NB4 (cell line): ENCODE data around the gene USP3.

Source experiments
- CTCF ChIP-seq: IDR thresholded peaks from one replicate; pipeline ENCODE4 v1.5.1; 2012; ENCODE audit warnings: low read depth, low read length
- MAX ChIP-seq: IDR thresholded peaks from 2 replicates; pipeline ENCODE4 v1.6.1; 2011; ENCODE audit warnings: low read depth, low read length
- POLR2A ChIP-seq: IDR thresholded peaks from 2 replicates; pipeline ENCODE4 v1.6.1; 2011; ENCODE audit warnings: mild to moderate bottlenecking; ENCODE audit not compliant: insufficient read length; ENCODE audit errors: extremely low read depth

- no peak for TF ChIP-seq CTCF
- no peak for TF ChIP-seq POLR2A
- TF ChIP-seq MAX, result no peak
These were observed 10.1 kb downstream of the USP3 start for GRCh38 chr15:63514531-63514943.
